Hepatocyte (in vitro differentiated cells): ENCODE data around the gene TBL2. TPM values are rescaled to one million over a fixed set of nuclear protein-coding genes. Genes with fewer than 3 reads are reported as not detected.

ENCODE experiments used
- DNase-seq: peaks from one replicate; pipeline ENCODE4 v3.0.0-alpha.2; 2016; ENCODE audit warnings: low spot score
- H2AFZ ChIP-seq: fragments of 200-600 bp; sonication (generic); 2 replicates; pipeline ENCODE4 v1.6.0; 2016; ENCODE audit warnings: antibody characterized with exemption, mild to moderate bottlenecking
- H3K27ac ChIP-seq: fragments of 200-600 bp; sonication (generic); 2 replicates; pipeline ENCODE4 v1.5.1; 2016; ENCODE audit warnings: mild to moderate bottlenecking
- H3K27me3 ChIP-seq: fragments of 200-600 bp; sonication (generic); 2 replicates; pipeline ENCODE4 v1.6.1; 2016
- H3K36me3 ChIP-seq: fragments of 200-600 bp; sonication (generic); replicated peaks from 2 replicates; pipeline ENCODE4 v1.5.1; 2016; ENCODE audit warnings: low read depth; ENCODE audit not compliant: insufficient read depth
- H3K4me1 ChIP-seq: fragments of 200-600 bp; sonication (generic); 2 replicates; pipeline ENCODE4 v1.5.1; 2016; ENCODE audit warnings: mild to moderate bottlenecking, moderate library complexity; ENCODE audit not compliant: insufficient read depth
- H3K4me2 ChIP-seq: fragments of 200-600 bp; sonication (generic); 2 replicates; pipeline ENCODE4 v1.6.0; 2016
- H3K4me3 ChIP-seq: fragments of 200-600 bp; sonication (generic); 2 replicates; pipeline ENCODE4 v1.5.1; 2016; ENCODE audit warnings: mild to moderate bottlenecking
- H3K79me2 ChIP-seq: fragments of 200-600 bp; sonication (generic); 2 replicates; pipeline ENCODE4 v1.6.0; 2017; ENCODE audit warnings: mild to moderate bottlenecking
- H3K9me2 ChIP-seq: fragments of 200-600 bp; sonication (generic); replicated peaks from 2 replicates; pipeline ENCODE4 v1.6.0; 2017; ENCODE audit warnings: mild to moderate bottlenecking; ENCODE audit not compliant: insufficient read depth
- H3K9me3 ChIP-seq: fragments of 200-600 bp; sonication (generic); 2 replicates; pipeline ENCODE4 v1.5.1; 2016; ENCODE audit warnings: low read depth, mild to moderate bottlenecking
- H4K20me1 ChIP-seq: fragments of 200-600 bp; sonication (generic); 2 replicates; pipeline ENCODE4 v1.6.0; 2016; ENCODE audit warnings: mild to moderate bottlenecking; ENCODE audit not compliant: insufficient read depth, poor library complexity, severe bottlenecking
- EZH2 ChIP-seq: fragments of 200-600 bp; sonication (generic); IDR thresholded peaks from 2 replicates; pipeline ENCODE4 v1.6.1; 2016; ENCODE audit warnings: antibody characterized with exemption, mild to moderate bottlenecking, borderline replicate concordance
- EZH2phosphoT487 ChIP-seq: fragments of 200-600 bp; sonication (generic); IDR thresholded peaks from one replicate; pipeline ENCODE4 v1.6.1; 2018; ENCODE audit warnings: antibody characterized with exemption, mild to moderate bottlenecking, low read depth, moderate library complexity; ENCODE audit not compliant: unreplicated experiment, severe bottlenecking
- WGBS: methylation state at CpG from one replicate; pipeline ENCODE4 v1.1.6; 2016; ENCODE audit warnings: low lambda C conversion rate; ENCODE audit errors: missing lambda C conversion rate; 5-methylcytosine and 5-hydroxymethylcytosine counted together
- polyA plus RNA-seq: library from polyadenylated mRNA; unstranded; fragments of >200 nt; fragmentation: Nextera tagmentation; extraction: Ambion mirVana; gene quantifications from 2 replicates; pipeline ENCODE4 v1.2.1, GENCODE V29; 2016
- total RNA-seq: library from RNA; depleted of rRNA; stranded (reverse); fragments of >200 nt; gene quantifications from 2 replicates; pipeline ENCODE4 v1.2.3, GENCODE V29; 2014
- TF ChIP-seq, protein P1 (sequence below): fragments of 200-600 bp; sonication (generic); IDR thresholded peaks from 2 replicates; pipeline ENCODE4 v1.5.1; 2016; ENCODE audit warnings: antibody characterized with exemption, mild to moderate bottlenecking; ENCODE audit not compliant: poor library complexity

Gene TBL2
- total and polyA plus RNA-seq, 2 experiments from 2014 or later, result 55.5 to 73.6 TPM

DNA sequence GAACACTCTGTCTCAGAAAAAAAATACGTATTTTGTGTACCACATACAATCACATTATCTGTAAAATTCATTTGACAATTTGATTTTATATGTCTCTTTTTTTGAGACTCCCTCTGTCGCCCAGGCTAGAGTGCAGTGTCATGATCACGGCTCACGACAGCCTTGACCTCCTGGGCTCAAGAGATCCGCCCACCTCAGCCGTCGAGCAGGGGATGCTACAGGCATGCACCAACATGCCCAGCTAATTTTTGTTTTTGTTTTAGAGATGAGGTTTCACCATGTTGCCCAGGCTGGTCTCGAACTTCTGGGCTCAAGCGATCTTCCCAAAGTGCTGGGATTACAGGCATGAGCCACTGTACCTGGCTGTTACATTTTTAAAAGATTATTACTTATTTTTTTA is 44.6 kb downstream of the TBL2 start:
- 86% methylated on average over 9 of the region's 9 CpGs for WGBS
- Histone ChIP-seq H3K9me2 (no peaks in the 10 kb centered on the region), H3K27me3 (no peaks in the 10 kb centered on the region), H3K4me2 (no peak overlapping the region), H3K79me2 (no peaks in the 10 kb centered on the region), H3K9me3 (no peaks in the 10 kb centered on the region), H3K36me3 (no peaks in the 10 kb centered on the region), H4K20me1 (no peaks in the 10 kb centered on the region), H2AFZ (no peak overlapping the region), H3K4me3 (no peak overlapping the region), H3K4me1 (no peaks in the 10 kb centered on the region), H3K27ac (no peak overlapping the region)
- no peak for DNase-seq
- TF ChIP-seq EZH2phosphoT487, result no peak
- TF ChIP-seq EZH2, result no peak
- TF ChIP-seq, protein P1, sequence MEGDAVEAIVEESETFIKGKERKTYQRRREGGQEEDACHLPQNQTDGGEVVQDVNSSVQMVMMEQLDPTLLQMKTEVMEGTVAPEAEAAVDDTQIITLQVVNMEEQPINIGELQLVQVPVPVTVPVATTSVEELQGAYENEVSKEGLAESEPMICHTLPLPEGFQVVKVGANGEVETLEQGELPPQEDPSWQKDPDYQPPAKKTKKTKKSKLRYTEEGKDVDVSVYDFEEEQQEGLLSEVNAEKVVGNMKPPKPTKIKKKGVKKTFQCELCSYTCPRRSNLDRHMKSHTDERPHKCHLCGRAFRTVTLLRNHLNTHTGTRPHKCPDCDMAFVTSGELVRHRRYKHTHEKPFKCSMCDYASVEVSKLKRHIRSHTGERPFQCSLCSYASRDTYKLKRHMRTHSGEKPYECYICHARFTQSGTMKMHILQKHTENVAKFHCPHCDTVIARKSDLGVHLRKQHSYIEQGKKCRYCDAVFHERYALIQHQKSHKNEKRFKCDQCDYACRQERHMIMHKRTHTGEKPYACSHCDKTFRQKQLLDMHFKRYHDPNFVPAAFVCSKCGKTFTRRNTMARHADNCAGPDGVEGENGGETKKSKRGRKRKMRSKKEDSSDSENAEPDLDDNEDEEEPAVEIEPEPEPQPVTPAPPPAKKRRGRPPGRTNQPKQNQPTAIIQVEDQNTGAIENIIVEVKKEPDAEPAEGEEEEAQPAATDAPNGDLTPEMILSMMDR, result no peak

GRCh38 chr7:73532224-73532623 is 46.2 kb downstream of the TBL2 start:
- Histone ChIP-seq H3K36me3 (no peaks in the 10 kb centered on the region), H4K20me1 (no peaks in the 10 kb centered on the region), H3K9me3 (no peaks in the 10 kb centered on the region), H3K27me3 (no peaks in the 10 kb centered on the region), H3K4me3 (no peak overlapping the region), H3K79me2 (no peaks in the 10 kb centered on the region), H3K4me1 (no peaks in the 10 kb centered on the region), H3K4me2 (no peak overlapping the region), H3K9me2 (no peaks in the 10 kb centered on the region), H2AFZ (no peak overlapping the region), H3K27ac (no peak overlapping the region)
- no peak for DNase-seq
- TF ChIP-seq, protein P1, result no peak
- no peak for TF ChIP-seq EZH2phosphoT487
- no peak for TF ChIP-seq EZH2
- whole genome bisulfite sequencing, result 94% methylated on average over 6 of the region's 6 CpGs

DNA sequence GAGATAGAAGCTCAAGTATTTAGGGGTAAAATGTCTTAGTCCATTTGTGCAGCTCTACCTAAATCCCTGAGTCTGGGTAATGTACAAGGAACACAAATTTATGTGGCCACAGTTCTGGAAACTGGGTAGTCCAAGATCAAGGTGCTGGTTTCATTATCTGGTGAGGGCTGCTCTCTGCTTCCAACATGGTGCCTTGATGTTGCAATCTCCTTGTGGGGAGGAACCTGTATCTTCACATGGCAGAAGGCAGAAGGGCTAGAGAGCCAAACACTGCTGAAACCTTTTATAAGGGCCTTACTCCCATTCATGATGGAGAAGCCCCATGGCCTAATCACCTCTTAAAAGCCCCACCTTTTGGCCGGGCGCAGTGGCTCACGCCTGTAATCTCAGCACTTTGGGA is 47.6 kb downstream of the TBL2 start:
- 92% methylated on average over 3 of the region's 3 CpGs for WGBS
- DNase-seq, result no peak
- no peak overlapping the region for H3K4me2 ChIP-seq
- no peaks in the 10 kb centered on the region for H3K36me3 ChIP-seq
- H3K79me2 ChIP-seq, result no peaks in the 10 kb centered on the region
- H3K9me3 ChIP-seq, result no peaks in the 10 kb centered on the region
- H4K20me1 ChIP-seq, result no peaks in the 10 kb centered on the region
- no peaks in the 10 kb centered on the region for H3K4me1 ChIP-seq
- H3K4me3 ChIP-seq, result no peak overlapping the region
- H3K27me3 ChIP-seq, result no peaks in the 10 kb centered on the region
- no peak overlapping the region for H3K27ac ChIP-seq
- H2AFZ ChIP-seq, result no peak overlapping the region
- TF ChIP-seq EZH2phosphoT487, result no peak
- TF ChIP-seq, protein P1, result no peak
- no peak for TF ChIP-seq EZH2
- H3K9me2 ChIP-seq, result no peaks in the 10 kb centered on the region
